GM18499 (cell line): ENCODE data around the gene MYO1D.
A peak's percentile ranks its signal among the peaks of the same experiment; 100 is the strongest.
"Not testable (repeated sequence)": the region's sequence is repeated elsewhere in the genome, so short reads cannot be mapped to it uniquely, and the experiment has no call there.

ENCODE experiments used
- ATAC-seq: cut with Tn5 transposase; IDR thresholded peaks from one replicate; pipeline ENCODE4 v1.9.1; 2021; ENCODE audit warnings: moderate number of reproducible peaks; ENCODE audit not compliant: insufficient read depth, unreplicated experiment

Gene MYO1D

GRCh38 chr17:32558997-32559650, 317.8 kb downstream of the MYO1D start:
- peak; percentile 49 for ATAC-seq

DNA sequence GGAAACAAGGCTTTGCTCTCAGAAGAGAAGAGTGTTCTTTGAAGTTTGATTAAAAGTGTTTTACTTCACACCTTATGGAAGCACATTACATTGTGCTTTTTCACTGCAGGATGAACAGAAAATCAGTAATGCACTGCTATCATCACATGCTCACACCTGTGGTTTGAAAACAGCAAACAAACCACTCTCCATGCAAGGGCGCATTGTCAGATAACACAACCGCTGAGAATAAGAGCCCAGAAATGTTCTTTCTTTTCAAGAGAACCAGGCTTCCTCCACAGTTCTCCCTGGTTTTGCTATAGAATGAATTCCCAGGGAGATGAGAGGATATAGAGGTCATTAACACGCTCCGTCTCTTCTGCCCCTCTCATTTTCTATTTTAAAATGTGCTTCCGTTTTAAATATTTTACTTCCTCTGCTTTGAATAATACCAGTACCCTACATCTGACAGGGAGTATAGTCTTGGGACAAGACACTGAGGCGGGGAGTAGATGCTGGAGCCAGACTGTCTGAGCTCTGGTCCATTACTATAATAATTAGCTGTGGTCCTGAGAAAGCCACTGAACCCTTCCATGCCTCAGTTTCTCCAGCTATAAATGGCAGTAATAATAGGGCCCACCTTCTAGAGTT, 318.5 kb downstream of the MYO1D start:
- no peak for ATAC-seq

DNA sequence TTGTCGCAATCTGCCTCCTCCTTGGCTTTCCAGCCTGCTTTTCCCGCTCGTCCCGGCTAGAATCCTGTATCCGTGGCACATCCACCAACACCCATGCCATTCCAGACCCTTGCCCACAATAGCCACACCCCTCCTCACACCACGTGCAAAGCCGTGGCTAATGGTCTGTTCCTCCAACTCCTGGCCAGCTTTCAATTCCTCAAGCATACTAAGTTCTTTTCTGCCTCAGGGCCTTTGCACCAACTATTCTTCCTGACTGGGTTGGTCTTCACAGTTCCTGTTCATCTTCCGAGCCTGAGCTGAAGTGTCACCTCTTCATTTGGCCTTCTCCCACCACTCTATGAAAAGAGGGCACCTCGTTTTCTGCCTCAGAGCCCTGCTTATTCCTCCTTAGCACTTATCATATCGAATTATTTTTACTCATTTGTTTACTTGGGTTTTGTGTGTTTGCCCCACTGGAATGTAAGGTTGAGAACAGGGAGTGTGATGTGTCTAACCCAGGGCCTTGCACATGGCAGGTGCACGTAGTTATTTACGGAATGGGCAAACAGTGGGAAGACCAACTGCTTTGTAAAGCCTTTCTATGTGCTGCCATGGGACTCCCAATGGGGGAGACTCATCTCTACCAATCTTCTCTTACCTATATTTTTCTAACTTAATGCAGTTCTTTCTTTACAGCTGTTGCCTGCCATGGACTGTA, 321.2 kb downstream of the MYO1D start:
- ATAC-seq: no peak

DNA sequence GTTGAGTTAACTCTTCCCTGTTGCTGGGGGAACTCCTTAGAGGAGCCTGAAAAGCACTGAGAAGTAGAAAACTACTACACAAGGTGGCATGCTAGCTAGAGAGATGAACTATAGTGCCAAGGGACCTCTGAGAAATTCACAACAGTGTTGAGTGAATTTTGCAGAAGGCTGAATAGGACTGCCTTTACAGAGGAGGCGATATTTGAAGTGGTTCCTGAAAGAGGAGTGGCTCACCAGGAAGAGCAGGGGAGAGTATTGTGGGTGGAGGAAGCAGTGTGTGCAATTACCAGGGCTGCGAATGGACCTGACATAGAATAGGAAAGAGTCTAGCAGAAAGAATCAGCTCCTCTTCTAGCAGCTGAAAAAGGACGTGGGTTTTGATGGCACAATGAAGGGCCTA, 323.8 kb downstream of the MYO1D start:
- no peak for ATAC-seq

DNA sequence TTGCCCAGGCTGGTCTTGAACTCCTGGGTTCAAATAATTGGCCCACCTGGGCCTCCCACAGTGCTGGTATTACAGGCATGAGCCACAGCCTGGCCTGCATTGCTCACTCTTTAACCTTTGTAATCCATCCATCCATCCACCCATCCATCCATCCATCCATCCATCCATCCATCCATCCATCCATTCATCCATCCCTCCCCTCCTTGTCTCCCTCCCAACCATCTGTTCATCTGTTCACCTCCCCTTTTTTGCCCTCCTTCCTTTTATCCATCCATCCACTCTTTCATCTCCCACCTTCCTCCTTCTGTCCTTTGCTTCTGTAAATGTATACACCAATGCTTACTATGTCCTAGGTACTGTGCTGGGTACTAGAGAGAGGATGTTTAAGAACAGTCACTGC, 324.6 kb downstream of the MYO1D start:
- ATAC-seq: no peak

- ATAC-seq: no peak
These were observed 325.6 kb downstream of the MYO1D start for GRCh38 chr17:32551186-32551955.

DNA sequence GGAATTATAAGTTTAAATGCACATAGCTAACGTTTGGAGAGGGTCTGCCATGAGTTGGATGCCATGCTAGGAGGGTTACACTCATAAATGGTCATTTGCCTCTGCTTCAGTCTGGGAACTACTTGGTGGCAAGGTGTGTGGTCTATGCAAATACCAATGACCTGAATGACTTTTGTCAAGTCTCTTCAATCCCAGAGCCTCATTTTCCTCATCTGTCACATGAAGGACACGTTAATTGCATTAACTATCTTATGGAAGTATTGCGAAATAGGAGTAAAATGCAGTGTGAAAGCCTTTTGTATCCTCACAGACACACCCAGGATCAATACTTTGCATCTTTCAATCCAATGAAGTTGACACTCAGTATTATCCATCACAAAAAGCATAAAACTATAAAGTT, 327.4 kb downstream of the MYO1D start:
- ATAC-seq: no peak

DNA sequence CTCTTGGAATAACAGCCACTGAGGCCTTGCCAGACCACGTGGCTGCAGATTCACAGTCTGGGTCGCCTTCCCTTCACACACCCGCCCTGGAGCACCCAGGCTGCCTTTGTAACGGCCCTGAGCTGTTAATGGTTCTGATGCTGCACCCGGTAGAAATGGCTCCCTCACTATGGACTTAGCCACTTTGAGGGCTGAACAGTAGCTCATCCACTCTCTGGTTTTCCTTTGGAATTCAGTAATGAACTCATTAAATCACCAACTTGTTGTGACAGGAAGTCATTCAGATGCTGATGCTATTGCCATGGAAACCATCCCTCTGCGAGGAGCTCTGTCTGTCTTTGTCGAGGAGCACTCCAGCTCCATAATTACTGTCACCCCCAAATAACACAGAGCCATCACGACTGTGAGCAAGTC, 330.9 kb downstream of the MYO1D start:
- ATAC-seq: no peak

DNA sequence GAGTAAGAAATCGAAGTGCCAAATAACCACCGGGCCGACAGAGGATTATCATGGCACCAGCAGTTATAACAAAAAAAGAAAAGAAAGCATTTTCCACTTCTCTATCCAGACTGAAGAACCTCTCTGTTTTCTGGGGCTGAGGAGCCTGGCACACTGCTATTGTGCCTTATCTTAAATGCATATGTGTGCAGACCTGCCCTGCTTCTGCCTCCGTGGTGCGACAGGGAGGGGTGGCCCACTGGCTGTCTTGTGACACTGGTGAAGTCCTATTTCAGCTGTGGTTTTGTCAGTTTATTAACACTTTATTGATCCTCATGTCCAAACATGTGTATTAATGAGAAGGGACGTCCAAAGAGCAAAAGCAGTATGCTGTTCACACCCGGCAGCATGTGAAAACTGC, 334.7 kb downstream of the MYO1D start:
- no peak for ATAC-seq

- no peak for ATAC-seq
These were observed 335.3 kb downstream of the MYO1D start for GRCh38 chr17:32541640-32542039.

DNA sequence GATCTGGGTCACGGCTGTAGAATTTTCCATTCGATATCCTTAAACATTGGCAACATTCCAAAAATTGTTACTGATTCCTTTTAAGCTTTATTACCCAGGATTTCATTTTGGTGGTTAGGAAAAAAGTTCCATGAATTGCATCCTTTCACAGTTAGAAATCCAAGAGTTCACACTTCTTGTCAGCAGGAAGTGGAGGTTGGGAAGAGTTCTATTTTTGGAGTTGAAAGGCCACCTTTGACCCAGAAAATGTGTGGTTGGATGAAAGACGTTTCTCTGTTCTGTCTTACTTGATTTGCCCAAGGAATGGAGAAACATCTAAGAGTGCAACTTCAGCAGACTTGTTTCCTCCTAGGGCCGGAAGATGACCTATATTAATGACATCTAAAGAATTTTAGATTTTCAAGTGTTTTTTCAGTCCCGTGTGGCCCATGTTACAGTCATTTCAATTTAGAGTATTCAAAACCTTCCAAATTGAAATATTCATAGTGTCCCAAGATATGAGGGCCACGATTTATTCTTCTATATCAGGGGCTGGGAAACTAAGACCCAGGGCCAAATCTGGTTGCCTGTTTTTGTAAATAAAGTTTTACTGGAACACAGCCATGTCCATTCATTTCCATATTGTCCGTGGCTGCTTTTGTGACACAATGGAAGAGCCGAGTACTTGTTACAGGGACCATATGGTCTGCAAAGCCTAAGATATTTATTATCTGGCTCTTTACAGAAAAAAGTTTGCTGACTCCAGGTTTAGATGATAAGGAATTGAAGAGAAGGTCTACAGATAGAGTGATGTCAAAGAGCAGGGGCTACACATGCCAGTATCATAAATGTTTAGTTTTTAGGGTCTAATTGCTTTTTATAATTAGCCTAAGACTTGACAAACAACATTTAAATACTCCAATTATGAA, 339.9 kb downstream of the MYO1D start:
- no peak for ATAC-seq

DNA sequence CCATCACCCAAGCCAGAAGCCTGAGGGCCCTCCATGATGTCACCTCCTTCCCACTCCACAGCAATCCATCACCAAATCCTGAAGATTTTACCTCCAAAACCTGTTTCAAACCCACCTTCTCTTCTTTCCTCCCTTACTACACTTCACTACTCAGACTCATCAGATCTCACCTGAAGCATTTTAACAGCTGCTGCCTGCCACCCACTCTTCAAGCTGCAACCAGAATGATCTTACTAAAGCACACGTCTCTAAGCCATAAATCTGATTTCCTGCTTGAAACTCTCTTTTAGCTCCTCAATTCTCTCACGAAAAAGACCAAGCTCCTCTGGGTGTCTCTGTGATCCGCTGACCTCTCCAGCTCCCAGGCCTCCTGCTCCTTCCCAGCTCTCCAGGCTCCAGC, 343.6 kb downstream of the MYO1D start:
- no peak for ATAC-seq

DNA sequence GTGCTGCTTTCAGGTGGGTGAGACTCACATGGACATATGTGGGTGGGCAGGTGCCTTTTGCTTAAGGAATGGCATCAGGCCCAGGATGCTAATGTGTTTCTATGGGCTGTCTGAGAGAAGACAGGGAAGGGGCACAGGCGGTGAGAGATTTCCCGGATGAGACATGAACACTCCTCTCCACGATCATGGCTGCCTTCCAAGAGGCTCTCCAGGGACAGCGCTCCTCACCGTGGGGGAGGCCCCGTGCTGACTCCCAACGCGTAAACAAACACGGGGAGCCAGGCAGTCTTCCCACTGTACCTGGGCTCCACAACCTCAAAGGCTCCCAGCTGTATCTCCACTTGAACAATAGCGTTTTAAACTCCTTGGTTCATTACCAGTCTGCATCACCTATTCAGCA, 347.3 kb downstream of the MYO1D start:
- ATAC-seq: no peak

DNA sequence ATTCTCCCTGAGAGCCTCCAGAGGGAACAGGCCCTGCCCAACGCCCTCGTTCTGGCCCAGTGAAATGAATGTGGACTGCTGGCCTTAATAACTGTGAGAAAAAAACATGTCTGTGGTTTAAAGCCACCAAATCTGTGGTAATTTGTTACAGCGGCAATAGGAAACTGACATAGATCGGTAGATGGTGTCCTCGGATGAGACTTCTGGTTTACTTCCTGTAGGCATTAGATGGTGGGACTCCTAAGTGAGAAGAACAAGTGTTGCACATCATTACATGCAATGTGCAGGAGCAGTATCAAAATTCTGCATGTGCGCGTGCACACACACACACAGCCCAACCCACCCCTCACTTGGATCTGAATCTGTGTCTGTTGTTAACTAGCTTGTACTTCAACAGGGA, 348.1 kb downstream of the MYO1D start:
- no peak for ATAC-seq

DNA sequence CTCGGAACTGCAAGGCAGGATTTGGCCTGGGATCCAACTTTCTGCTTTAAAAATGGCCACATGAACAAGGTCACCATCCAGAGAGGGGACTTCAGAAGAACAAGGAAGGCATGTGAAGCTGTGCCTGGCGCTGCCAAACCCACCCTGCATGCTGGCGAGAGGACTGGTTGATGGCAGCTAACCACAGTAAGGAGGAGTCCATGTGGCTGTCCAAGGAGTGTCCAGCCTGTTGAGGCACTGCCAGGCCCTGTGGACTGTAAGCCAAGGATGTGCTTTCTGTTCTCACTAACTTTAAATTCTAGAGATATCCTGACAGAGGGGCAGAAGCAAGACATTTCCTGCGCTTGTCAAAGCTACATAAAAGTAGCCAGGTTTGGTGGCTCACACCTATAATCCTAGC, 349.8 kb downstream of the MYO1D start:
- no peak for ATAC-seq

DNA sequence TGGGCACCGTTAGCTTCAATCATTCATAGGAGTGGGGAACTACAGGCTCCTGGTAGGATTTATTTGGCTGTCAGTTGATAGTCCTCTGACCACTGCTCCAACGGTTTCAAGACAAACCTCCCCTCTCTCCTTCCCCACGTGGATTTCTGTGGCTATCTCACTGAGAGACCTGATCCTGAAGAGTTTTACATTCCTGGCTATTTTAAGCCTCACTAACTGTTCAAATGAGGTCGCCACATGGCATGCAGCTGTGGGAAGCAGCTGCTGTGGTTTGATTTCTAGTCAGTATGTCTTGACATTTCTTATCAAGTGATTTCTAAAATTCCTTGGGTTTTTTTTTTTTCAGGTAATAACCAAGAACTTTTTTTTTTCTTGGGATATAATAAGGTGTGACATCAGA, 351.8 kb downstream of the MYO1D start:
- ATAC-seq: no peak

GRCh38 chr17:32524553-32524880, 352.4 kb downstream of the MYO1D start:
- ATAC-seq: not testable (repeated sequence)

- peak; percentile 31 for ATAC-seq
These were observed 352.9 kb downstream of the MYO1D start for GRCh38 chr17:32523827-32524552.

- ATAC-seq: peak; percentile 34
These were observed 353.8 kb downstream of the MYO1D start for GRCh38 chr17:32523017-32523680.
